Gastrocnemius medialis (tissue), 4 donors: Measurements from ENCODE around the gene SCRT2. TPM values are rescaled to one million over a fixed set of nuclear protein-coding genes. Genes with fewer than 3 reads are reported as not detected.

Source experiments
- ATAC-seq, 2 donors: fragments of 150-250 bp; one replicate each; pipeline ENCODE4 v1.9.1; 2016
- DNase-seq, 2 donors: peaks; one replicate each; pipeline ENCODE4 v3.0.0-alpha.2; 2019
- H3K27ac ChIP-seq, 4 donors: fragments of 200-600 bp; sonication (generic); 1 replicate in 1 of 4; 2 replicates in 3 of 4; pipeline ENCODE4 v1.5.1; 2016 to 2018; ENCODE audit warnings: mild to moderate bottlenecking in 2 of 4, moderate library complexity in 1 of 4
- H3K27me3 ChIP-seq, 3 donors: fragments of 200-600 bp; sonication (generic) in 2 of 3; 1 replicate in 1 of 3; 2 replicates in 2 of 3; pipeline versions ENCODE4 v1.5.1 to v1.6.0; 2016 to 2019; ENCODE audit warnings: mild to moderate bottlenecking in 1 of 3, moderate library complexity in 1 of 3
- H3K36me3 ChIP-seq, 2 donors: fragments of 200-600 bp; sonication (generic) in 1 of 2; one replicate each; pipeline ENCODE4 v1.5.1; 2017 to 2018
- H3K4me1 ChIP-seq, 2 donors: fragments of 200-600 bp; sonication (generic) in 1 of 2; one replicate each; pipeline ENCODE4 v1.5.1; 2016 to 2017; ENCODE audit warnings: mild to moderate bottlenecking in 2 of 2
- H3K4me3 ChIP-seq, 4 donors: fragments of 200-600 bp; sonication (generic) in 3 of 4; 1 replicate in 1 of 4; 2 replicates in 3 of 4; pipeline ENCODE4 v1.5.1; 2016 to 2019; ENCODE audit warnings: mild to moderate bottlenecking in 2 of 4
- H3K9me3 ChIP-seq, 3 donors: fragments of 200-600 bp; sonication (generic) in 2 of 3; 1 replicate in 1 of 3; 2 replicates in 2 of 3; pipeline ENCODE4 v1.5.1; 2016 to 2019
- CTCF ChIP-seq, 5 experiments: fragments of 450-650 bp in 3 of 5; fragments of 200-600 bp in 2 of 5; sonication (generic) in 2 of 5; IDR thresholded peaks in 4 of 5; conservative IDR thresholded peaks in 1 of 5; 1 replicate in 4 of 5; 2 replicates in 1 of 5; pipeline ENCODE4 v1.5.1; 2016 to 2019; ENCODE audit warnings: antibody characterized with exemption in 5 of 5, mild to moderate bottlenecking in 3 of 5, moderate library complexity in 3 of 5
- POLR2A ChIP-seq, 2 donors: fragments of 450-650 bp; IDR thresholded peaks; one replicate each; pipeline ENCODE4 v1.6.1; 2017; ENCODE audit warnings: antibody characterized with exemption in 2 of 2, mild to moderate bottlenecking in 2 of 2, moderate library complexity in 2 of 2
- in situ Hi-C, 4 donors: fragments of 200-750 bp; cut with MboI; loops; one replicate each; pipeline versions ENCODE4 v1.15.0 to v1.8.0; 2017; ENCODE audit warnings: low sequenced_read_pairs in 4 of 4
- intact Hi-C: fragments of 100-400 bp; cut with DNase I; formaldehyde crosslinking; loops from one replicate; pipeline ENCODE4 v1.15.1; 2023; ENCODE audit warnings: low total_unique reads
- total RNA-seq, 4 donors: library from RNA; depleted of rRNA; stranded (reverse); fragments of >200 nt; gene quantifications; one replicate each; pipeline versions ENCODE4 v1.1.0 to v1.2.3, GENCODE V29; 2016

Gene SCRT2
- total RNA-seq, 4 donors from 2014 or later, result not detected

DNA sequence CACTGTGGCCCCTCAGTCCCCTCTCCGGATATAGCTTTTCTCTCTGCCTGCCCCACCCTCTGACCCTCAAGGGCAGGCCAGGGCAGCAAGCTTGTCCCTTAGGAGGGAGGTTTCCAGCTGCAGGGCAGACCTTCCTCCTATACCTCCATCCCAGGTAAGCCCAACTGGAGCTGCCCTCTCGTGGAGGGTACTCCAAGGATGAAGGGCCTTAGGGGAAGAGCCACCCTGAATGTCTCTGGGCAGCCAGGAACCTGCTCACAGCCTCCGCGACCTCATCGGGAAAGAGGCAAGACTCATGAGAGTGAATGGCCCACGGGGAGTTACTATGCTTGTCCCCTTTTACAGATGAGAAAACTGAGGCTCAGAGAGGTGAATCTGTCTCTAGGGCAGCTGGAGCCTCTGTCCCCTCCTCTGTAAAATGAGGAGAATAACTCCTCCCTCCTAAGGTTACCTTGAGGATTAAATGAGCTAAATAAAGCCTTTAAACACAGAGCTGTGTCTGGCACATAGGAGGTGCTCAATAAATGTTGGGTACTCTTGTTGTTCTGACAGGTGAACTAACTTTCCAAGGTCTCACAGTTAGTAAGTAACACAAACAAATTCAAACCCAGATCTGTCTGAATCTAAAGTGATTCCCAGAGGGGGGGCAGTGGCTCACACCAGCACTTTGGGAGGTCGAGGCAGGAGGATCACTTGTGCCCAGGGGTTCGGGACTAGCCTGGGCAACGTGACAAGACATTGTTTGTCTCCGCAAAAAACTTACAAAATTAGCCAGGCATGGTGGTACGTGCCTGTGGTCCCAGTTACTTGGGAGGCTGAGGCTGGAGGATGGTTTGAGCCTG, 34.7 kb downstream of the SCRT2 start:
- H3K9me3 ChIP-seq, result no peaks in the 10 kb centered on the region
- peaks cover 0 to 3% of the 10 kb centered on the region in 2 donors for H3K4me1 ChIP-seq
- in situ Hi-C loops (loop anchor here in 3 of 4 donors (5.0 to 10.0 kb wide), 3 partner anchors 76 to 286 kb away; no protein-coding TSS in a partner anchor), intact Hi-C loops (no loop called here)
- peaks cover 0 to 14% (median 2%) of the 10 kb centered on the region in 3 donors for H3K27me3 ChIP-seq
- DNase-seq (no peak), ATAC-seq (no peak)
- H3K36me3 ChIP-seq, result no peaks in the 10 kb centered on the region
- H3K4me3 ChIP-seq, result no peak overlapping the region
- no peak overlapping the region for H3K27ac ChIP-seq
- TF ChIP-seq CTCF (IDR thresholded peaks at IDR 0.05 in 4 of 5, conservative IDR thresholded peaks at IDR 0.05 in 1 of 5) (no peak), POLR2A (IDR thresholded peaks at IDR 0.05) (no peak)

- DNase-seq (no peak), ATAC-seq (no peak)
- intact Hi-C loops, result no loop called here
- H3K36me3 ChIP-seq, result no peaks in the 10 kb centered on the region
- no peak overlapping the region for H3K4me3 ChIP-seq
- no peak for TF ChIP-seq CTCF (IDR thresholded peaks at IDR 0.05 in 4 of 5, conservative IDR thresholded peaks at IDR 0.05 in 1 of 5)
- TF ChIP-seq POLR2A (IDR thresholded peaks at IDR 0.05), result no peak
- H3K4me1 ChIP-seq, result no peaks in the 10 kb centered on the region
- in situ Hi-C loops, result no loop called here
- H3K27ac ChIP-seq, result no peak overlapping the region
- peaks cover 0 to 11% (median 2%) of the 10 kb centered on the region in 3 donors for H3K27me3 ChIP-seq
- no peaks in the 10 kb centered on the region for H3K9me3 ChIP-seq
Observed at GRCh38 chr20:638579-638978, 37.0 kb downstream of the SCRT2 start.

DNA sequence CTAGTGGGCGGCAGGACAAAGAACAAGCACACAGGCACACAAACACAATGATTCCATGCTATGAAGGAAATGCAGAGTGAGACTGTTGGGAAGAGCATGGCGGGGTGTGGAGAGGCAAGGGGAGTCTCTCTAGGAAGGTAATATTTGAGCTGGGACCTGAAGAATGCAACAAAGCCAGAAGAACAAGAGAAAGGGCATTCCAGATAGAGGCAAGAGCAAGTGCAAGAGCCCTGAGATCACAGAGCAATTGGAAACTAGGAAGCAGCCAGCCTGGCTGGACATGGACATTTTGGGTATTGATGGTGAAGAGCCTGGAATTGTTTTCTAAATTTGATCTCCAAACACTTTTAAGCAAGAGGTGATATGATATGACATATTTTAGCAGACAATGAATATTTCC, 38.0 kb downstream of the SCRT2 start:
- H3K27ac ChIP-seq, result no peak overlapping the region
- TF ChIP-seq CTCF (IDR thresholded peaks at IDR 0.05 in 4 of 5, conservative IDR thresholded peaks at IDR 0.05 in 1 of 5) (no peak), POLR2A (IDR thresholded peaks at IDR 0.05) (no peak)
- in situ Hi-C loops, result no loop called here
- ATAC-seq (no peak), DNase-seq (no peak)
- H3K4me1 ChIP-seq, result no peaks in the 10 kb centered on the region
- no peaks in the 10 kb centered on the region for H3K36me3 ChIP-seq
- H3K27me3 ChIP-seq, result peaks cover 0 to 6% (median 0%) of the 10 kb centered on the region in 3 donors
- intact Hi-C loops, result no loop called here
- H3K9me3 ChIP-seq, result no peaks in the 10 kb centered on the region
- no peak overlapping the region for H3K4me3 ChIP-seq

DNA sequence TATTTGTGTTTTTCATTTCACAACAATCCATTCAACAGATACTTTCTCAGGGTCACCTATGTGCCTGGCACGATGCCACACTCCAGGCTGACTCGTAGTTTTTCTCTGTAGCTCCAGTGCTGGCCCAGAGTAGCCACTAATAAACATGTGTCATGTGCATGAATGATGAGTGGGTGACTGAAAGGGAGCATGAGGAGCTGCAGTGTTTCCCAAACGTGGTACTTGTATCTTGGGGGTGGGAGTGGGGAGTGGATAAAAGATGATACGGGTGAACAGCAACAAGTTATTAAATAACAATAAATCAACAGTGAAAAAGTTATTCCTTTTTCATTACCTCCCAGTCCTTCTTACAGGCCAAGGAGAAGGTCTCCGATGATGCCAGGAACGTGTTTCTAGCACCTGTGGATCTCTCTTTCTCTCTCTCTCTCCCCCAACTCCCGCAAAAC, 39.7 kb downstream of the SCRT2 start:
- Histone ChIP-seq H3K27ac (no peak overlapping the region), H3K9me3 (no peaks in the 10 kb centered on the region), H3K36me3 (no peaks in the 10 kb centered on the region), H3K27me3 (peaks cover 0 to 3% (median 0%) of the 10 kb centered on the region in 3 donors), H3K4me1 (no peaks in the 10 kb centered on the region), H3K4me3 (no peak overlapping the region)
- intact Hi-C loops, result no loop called here
- ATAC-seq (no peak), DNase-seq (no peak)
- TF ChIP-seq POLR2A (IDR thresholded peaks at IDR 0.05) (no peak), CTCF (IDR thresholded peaks at IDR 0.05 in 4 of 5, conservative IDR thresholded peaks at IDR 0.05 in 1 of 5) (no peak)
- in situ Hi-C loops, result no loop called here
